Ramos (cell line): ENCODE results near the gene CLDN12.

Source experiments
- in situ Hi-C: fragments of 300-500 bp; cut with MboI; formaldehyde crosslinking; loops from one replicate; pipeline ENCODE4 v1.14.3; 2022; ENCODE audit warnings: low sequenced_read_pairs; ENCODE audit not compliant: unreplicated experiment

Gene CLDN12

DNA sequence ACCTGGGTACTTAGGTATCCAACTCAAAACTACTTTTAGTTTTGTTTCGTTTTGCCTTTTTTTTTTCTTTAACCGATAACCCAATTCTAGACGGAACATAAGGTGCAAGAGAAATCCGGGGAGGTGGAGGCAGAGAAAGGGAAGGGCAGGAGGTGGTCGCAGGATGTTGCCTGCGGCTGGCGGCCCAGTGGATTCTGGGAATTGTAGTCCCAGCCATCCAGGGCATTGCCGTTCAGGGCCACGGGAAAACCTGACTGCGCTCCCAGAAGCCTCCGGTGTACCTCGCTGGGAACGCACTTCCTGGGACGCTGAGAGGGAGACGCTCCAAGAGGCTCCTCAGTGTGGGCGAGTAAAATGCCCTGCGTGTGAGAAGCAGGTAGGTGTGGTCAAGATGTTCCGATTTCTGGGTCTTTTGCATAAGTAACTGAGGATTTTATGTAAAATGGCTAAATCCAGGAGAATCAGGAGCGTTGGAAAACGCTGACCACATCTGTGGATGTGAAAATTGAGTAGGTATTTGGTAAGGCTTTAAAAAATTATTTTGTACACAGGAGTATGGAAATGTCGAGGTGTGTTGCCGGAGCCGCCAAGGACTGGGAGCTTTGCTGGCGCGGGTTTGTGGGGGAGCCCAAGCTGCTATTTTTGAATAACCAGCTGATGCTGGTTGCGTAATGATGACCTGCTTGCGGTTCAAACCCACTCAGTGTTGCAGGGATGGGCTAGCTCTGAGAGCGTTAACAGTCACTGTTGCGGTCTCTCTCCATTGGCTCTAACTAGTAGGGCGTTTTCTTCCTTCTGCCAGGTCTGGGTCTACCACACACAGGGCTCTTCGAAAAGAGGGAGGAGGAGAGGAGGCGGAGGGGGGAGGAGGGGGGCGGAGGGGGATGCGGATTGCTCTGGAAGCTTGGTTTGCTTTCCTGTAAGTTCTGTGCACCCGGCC, at the start of gene CLDN12:
TSS of gene CLDN12 (plus strand) at position 288 of the 940 bp plus-strand sequence. CDS start 9,216 bp downstream, outside the sequence.
- in situ Hi-C loops = no loop called here

DNA sequence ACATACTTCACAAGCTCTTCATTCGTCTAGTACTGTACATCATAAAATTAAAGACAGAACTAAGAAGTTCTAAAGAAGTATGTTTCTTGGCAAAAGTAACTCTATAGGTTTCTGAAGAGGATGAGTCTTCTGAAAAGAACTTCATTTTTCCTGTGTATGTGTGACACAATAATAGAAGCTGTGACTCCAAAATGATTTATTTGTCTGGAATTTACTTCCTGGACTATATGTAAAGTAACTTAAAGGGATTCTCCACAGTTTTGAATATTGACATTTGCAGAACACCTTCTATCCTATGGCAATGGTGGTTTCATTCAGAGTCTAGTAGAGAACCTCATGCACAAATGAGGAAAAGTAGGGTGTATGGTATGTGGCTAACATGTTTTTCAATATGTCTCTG, 19.8 kb upstream of the CLDN12 start:
- in situ Hi-C loops = no loop called here

DNA sequence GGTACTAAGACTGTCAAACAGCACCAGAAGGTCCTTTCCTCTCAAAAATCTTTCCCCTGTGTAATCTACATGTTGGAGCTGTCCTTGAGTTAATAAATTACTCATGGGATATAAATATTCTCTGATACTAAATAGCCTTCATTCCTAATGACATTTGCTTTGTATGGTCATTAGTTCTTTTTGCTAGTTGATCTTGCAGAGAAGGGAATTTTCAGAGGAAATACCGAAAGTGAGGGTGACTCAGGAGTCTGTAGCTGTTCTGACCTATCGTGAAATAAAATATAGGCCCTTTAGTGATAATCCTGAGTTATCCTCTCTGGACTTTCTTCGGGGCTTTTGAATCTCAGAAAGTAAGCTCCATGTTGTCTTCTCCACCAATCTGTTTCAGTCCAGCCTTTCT, 19.4 kb upstream of the CLDN12 start:
- in situ Hi-C loops = no loop called here

DNA sequence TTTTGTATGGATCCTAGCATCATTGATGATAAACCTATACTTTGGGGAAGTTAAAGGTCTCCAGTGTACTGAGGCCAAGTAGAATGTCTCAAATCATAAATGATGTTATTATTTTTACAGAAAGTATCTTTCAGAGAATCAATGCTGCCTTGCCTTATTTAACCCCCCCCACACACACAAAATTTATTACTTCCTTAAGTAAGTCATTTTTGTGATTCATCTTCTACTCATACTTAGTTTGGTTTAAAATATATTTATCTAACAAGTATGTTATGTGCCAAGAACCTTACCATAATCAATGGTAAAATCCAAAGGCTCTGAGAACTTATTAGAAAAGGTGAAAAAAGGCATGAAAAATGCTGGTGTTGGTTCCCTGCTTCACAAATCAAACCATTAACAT, 18.8 kb upstream of the CLDN12 start:
- in situ Hi-C loops = no loop called here

DNA sequence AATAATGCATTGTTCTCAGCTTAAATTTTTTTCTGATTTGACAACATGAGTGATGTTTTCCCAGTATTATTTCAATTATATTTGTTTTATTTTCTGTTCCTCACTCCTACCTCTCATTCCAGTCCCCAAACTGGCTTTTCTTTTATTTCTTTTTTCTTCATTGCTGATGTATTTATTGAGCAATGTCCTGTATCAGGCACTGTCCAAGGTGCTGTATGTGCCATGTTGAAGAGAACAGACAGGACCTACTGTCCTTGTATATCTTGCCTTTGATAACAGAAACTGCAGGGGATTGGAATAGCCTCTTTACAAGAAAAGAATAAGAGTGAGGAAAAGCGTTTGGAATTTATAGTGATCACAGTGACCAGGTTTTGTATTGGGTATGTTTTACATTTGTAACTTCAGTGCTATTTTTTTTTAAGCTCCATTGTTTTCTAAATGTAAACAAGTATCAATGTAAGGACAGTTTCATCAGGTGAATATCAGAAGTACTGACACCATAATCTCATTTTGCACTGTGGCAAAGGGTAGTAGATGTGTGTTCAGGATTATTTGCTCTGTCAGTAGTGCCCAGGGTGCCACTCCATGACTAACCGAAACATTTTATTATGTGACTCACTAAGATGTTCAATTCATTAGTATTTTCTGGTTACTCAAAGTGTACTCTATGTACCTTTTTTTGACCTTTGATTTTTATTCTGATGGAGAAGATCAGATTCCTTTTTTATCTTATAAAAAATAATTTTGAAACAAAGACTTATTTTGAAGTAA, 15.6 kb upstream of the CLDN12 start:
- in situ Hi-C loops = no loop called here

DNA sequence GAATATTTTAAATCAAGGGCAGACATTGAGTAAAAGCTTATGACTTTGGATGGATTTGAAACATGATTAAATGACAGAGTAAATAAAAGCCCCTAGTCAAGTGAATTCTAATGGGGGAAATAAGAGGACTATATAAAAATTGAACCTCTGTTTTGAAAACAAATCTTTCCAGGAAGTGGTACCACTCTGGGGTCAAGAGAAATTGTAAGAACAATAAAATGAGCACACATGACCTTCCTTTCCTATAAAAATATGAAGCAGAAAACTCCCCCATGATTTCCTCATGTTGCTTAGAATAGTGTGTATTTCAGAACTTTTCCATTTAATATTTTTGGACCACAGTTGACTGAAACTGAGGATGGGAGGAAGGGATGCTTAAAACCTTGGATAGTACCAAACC, 12.3 kb upstream of the CLDN12 start:
- in situ Hi-C loops = no loop called here

DNA sequence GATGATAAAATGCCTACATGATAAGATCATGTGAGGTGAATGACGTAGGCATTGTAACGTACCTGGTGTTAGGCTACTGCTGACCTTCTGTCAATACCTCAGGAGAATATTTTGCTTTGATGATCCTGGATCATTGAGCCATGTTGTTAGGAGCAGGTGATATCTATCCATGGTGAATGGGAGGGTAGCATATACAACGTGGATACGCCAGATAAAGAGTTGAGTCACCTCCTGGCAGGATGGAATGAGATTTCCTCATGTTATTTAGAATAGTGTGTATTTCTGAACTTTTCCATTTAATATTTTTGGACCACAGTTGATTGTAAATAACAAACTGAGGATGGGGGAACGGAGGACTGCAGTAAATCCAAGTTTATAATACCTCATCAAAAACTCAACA, 11.8 kb upstream of the CLDN12 start:
- in situ Hi-C loops = no loop called here

DNA sequence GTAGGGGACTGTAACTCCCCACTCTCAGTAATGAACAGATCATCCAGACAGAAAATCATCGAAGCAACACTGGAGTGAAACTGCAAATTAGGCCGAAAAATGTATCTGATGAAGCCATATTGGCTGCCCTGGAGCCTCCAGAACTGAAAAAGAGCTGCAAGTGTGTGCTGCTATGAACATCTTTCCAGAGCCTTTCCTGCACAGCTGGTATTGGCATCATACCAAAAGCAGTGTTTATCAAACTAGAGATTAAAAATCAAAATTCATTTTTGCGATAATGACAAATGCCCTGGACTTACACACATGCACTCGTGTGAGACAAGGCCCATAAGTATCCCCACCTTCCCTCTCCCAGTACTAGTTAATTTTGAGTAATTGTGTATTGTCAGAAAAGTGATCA, 6.8 kb upstream of the CLDN12 start:
- in situ Hi-C loops = no loop called here

DNA sequence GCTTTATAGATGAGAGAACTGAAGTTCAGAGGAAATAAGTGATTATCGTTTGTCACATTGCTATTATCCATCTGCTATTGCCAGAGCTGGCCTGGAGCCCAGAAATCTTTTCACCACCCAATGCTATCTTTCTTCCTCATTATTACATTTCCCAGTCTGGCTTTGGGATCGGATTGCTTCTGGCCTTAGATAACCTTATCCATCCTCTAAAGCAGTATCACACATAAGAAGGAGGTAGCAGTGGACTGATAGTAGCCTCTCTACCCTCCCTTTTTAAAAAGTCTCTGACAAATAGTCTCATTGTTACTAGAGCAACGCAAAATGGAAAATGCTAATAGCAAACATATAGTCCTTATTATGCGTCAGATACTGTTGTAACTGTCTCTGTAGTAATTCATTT, 1.3 kb upstream of the CLDN12 start:
- in situ Hi-C loops = no loop called here

DNA sequence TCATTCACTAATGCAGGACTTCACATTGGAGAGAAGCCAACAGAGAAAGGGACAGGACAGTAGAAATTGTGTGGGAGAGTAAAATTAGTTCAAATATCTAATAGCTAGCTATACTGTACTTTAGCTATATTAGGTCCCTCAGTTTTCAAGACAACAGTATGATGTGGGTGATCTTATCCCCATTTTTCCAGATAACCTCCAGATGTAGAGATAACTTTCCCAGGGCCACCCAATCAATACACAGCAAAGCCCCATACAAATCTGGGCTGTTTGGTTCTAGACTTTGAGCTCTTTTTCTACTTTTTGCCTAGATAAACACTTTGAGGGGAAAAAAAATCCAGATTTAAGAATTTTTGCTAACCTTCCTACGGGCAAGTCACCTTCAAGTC, 482 bp upstream of the CLDN12 start:
- in situ Hi-C loops = no loop called here

DNA sequence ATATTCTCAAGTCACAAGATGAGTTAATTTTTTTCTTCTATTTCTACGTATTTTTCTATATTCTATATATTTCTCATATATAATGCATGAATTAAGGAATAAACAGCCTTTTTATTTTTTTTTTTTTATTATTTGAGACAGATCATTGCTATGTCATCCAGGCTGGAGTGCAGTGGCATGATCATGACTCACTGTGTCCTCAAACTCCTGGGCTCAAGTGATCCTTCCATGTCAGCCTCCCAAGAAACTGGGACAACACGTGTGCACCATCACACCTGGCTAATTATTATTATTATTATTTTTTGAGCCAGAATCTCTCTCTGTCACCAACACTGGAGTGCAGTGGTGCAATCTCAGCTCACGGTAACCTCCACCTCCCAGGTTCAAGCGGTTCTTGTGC, 1.5 kb downstream of the CLDN12 start:
- in situ Hi-C loops = no loop called here

DNA sequence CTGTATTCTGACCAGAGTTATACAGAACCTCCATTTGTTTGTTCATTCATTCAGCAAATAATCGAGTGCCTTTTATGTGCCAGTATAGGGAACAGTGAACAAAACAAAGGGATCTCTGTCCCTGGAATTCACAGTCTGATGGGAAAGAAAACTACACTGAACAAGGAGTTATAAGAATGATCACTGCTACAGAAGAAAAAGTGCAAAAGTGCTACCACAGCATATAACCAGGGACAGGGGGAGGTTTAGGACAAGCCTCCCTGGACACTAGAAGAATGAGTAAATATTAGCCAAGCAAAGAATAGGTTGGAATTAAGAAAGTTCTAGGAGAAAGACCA, 4.2 kb downstream of the CLDN12 start:
- in situ Hi-C loops = no loop called here

DNA sequence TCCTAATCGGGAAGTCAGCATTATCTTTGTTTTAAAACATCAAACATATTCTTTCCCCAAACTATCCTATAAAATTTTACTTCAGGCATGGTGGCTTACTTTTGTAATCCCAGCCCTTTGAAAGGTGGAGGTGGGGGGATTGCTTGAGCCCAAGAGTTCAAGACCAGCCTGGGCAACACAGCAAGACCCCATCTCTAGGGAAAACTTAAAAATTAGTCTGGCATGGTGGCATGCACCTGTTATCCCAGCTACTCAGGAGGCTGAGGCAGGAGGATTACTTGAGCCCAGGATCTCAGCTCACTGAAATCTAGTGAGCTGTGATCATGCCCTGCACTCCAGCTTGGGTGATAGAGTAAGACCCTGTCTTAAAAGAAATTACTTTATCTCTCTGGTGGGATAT, 4.9 kb downstream of the CLDN12 start:
- in situ Hi-C loops = no loop called here

DNA sequence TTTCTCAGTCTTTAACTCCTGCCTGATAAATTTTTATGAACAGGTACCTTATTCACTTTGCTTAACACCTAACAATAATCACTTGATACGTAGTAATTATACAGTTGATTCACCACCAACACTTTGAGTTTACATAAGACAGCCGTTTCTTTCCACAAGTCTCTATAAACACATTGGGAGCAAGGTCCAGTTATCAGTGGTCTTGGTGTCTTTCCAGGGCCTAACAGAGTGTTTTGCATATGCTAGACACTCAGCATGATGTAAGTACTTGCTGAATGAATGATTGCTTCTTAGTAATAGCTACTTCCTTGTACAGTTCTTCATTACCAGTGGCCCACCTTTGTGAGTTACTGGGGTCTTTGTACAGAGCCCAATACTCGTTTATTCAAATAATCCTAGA, 6.4 kb downstream of the CLDN12 start:
- in situ Hi-C loops = no loop called here

DNA sequence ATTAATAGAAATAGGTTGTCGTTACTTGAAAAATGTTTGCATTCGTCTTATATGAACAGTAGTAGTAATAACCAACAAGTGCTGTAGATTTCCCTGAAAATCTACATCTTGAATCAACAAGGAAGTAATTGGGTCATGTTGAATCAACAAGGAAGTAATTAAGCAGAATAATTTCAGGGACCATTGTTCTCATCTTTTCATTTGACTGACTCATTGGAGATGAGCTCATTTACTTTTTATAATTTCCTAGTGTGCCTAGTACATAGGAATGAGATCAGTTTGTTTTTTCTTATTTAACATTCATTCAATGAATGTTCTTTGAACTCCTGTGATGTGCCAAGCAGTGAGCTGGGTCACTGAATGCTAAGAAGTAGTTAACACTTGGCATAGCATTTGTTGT, 8.2 kb downstream of the CLDN12 start:
- in situ Hi-C loops = no loop called here

DNA sequence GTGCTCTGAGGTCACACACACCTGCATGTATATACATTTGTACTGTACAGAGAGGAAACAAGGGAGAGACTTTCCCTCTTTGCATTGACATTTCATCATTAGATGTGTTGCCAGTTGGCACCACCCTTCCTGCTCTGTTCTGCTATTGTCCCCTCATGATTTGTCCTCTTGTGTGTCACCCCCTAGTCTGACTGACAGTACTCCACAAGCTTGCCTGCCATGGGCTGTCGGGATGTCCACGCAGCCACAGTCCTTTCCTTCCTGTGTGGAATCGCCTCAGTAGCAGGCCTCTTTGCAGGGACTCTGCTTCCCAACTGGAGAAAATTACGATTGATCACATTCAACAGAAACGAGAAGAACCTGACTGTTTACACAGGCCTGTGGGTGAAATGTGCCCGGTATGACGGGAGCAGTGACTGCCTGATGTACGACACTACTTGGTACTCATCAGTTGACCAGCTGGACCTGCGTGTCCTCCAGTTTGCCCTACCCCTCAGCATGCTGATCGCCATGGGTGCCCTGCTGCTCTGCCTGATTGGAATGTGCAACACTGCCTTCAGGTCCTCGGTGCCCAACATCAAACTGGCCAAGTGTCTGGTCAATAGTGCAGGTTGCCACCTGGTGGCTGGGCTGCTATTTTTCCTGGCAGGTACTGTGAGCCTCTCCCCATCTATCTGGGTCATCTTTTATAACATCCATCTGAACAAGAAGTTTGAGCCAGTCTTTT, 9.4 kb downstream of the CLDN12 start:
- in situ Hi-C loops = no loop called here

DNA sequence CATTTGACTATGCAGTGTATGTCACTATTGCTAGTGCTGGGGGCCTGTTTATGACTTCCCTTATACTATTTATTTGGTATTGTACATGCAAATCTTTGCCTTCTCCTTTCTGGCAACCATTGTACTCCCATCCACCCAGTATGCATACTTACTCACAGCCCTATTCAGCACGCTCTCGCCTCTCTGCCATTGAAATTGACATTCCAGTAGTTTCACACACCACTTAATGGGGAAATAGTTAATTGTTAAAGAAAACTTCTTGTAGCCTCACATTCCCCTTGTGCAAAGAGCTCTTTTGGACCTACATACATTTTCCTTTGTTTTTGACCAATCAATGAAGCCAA, 9.9 kb downstream of the CLDN12 start:
- in situ Hi-C loops = no loop called here

DNA sequence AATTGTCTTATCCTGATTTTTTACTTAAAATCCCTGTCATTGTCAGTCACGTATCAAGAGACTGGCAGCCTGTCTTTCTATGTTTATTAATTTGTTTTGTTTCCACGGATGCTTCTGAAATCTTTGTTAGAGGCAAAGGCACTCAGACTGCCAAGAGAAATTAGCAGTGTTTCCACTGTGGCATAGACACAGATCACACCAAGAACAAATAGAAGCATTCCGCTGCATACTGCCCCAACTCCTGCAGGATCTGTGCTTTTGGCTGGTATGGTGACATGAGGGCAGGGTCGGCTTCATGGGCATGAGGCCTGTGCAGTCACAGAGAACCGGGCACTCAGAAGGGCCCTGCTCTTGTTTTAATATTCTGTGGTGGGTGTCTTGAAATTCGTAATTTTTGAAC, 18.4 kb downstream of the CLDN12 start:
- in situ Hi-C loops = no loop called here

DNA sequence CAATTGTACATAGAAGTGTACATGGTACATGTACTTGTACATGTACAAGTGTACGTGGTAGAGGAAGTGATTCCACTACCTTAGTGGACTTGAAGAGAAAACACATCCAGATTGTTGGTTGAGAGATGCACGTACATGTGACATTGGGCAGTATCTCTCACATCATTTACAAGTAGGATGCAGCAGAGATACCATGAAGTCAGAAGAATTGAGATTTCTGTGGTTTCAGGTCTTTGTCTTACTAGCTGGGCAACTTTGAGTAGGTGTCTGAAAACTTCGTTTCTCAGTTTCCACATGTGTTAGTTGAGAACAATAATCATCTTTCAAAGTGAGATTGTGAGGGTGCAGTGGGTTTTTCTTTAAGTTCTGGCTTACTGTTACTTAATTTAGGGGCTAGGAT, 21.5 kb downstream of the CLDN12 start:
- in situ Hi-C loops = no loop called here

DNA sequence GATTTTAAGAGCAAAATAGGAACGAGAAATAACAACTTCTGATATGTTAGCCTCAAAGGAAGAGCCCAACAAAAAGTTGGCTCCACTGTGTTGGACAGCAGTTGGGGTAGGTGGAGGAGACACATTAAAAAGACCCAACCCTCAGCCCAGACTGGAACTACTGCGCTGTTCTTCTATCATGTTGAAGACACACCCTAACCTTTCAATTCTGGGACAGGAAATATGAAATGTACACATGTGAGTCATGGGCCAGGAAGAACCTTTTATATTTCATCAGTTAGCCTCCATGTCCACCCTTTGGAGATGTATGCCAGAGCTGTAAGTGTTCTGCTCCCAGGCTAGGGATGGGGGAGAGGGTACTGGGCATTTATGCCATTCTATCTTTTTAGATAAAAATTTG, 22.1 kb downstream of the CLDN12 start:
- in situ Hi-C loops = no loop called here
